ENCODE measurements around the gene BEX4. TPM values are rescaled to one million over a fixed set of nuclear protein-coding genes. Genes with fewer than 3 reads are reported as not detected.

BEX4 gene
- total and polyA plus RNA-seq, 2 of the 4 experiments (the other 2 are of a cell fraction), result 0.54 to 6.8 TPM

DNA sequence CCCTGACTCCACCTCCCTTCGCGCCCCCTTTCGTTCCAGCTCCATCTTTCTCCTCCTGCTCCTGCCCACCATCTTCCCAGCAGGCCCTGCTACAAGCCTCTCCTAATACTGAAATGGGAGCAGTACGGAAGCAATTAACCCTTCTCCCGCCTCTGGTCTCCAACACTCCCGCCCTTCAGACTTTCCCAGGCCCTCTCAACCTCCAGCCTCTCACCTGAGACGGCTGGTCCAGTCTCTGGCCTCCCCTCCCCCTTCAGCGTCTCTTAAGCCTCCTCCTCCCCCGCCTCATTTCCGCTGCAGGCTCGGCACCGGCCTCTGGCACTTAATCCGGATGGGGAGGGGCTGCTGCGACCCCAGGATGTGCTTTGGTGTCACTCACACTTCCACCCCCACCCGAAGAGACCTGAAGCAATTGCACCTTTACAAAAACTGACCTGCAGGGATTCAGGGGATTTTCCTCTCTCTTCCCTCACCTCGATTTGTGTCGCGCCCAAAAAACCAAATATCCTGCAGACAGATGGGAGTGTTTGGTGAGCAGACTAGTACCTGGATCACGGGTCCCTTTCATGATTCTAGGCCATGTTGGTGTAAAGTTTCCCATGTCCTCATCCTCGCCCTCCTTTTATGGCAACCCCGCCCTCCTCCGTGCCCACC is 39.4 kb downstream of the BEX4 start:
- Histone ChIP-seq H2BK5ac (ENCODE audit: low read depth, low read length, poor library complexity, severe bottlenecking) (peak overlapping the region; percentile 73), H2BK20ac (ENCODE audit: low read depth, low read length) (no peak overlapping the region), H4K8ac (ENCODE audit: low read depth in 2 of 2, low read length in 2 of 2) (peak overlapping the region; percentile 80 to 91), H4K20me1 (ENCODE audit: insufficient read depth, low read length) (peaks cover 4% of the 10 kb centered on the region; the same call in 1 of the 2 replicates), H3K36me3 (ENCODE audit: control insufficient read depth, insufficient read depth, low read length) (peaks cover 2% of the 10 kb centered on the region; the same call in 1 of the 2 replicates), H3K9me1 (ENCODE audit: insufficient read depth, low read length) (no peaks in the 10 kb centered on the region), H3K9ac (ENCODE audit: low read depth, low read length) (peak overlapping the region; percentile 87), H2AK5ac (ENCODE audit: low read depth, low read length) (peak overlapping the region; percentile 70; the same call in 1 of the 2 replicates), H3K27me3 (ENCODE audit: control insufficient read depth, insufficient read depth, low read length) (peaks cover 9% of the 10 kb centered on the region), H3K23ac (ENCODE audit: low read depth, low read length) (peak overlapping the region; percentile 8; the same call in 1 of the 2 replicates), H2AFZ (replicated peaks; ENCODE audit: low read length, poor library complexity) (peak overlapping the region; percentile 90), H3K4me2 (ENCODE audit: low read depth, low read length) (peak overlapping the region; percentile 91), H3K27ac (ENCODE audit: insufficient read depth, low read length) (peak overlapping the region; percentile 89), H2BK15ac (ENCODE audit: low read depth, low read length) (no peak overlapping the region), H3K9me3 (ENCODE audit: control insufficient read depth, insufficient read depth, low read length) (no peaks in the 10 kb centered on the region), H3K4ac (ENCODE audit: low read depth, low read length) (peak overlapping the region; percentile 84), H3K79me1 (ENCODE audit: low read depth in 1 of 2, low read length in 2 of 2) (peaks cover 0 to 17% of the 10 kb centered on the region in 2 experiments; a peak in 3 of 4 replicates), H2AK9ac (replicated peaks; ENCODE audit: low read depth, low read length, poor library complexity) (peak overlapping the region; percentile 90), H3K14ac (replicated peaks; ENCODE audit: low read depth, low read length) (peak overlapping the region; percentile 53), H4K91ac (ENCODE audit: insufficient read depth, low read depth, low read length) (peak overlapping the region; percentile 48), H3K56ac (ENCODE audit: extremely low read depth, insufficient read depth, low read length) (peak overlapping the region; percentile 87), H2BK120ac (ENCODE audit: low read depth, low read length) (no peak overlapping the region), H3K4me1 (ENCODE audit: control insufficient read depth, insufficient read depth, low read length) (no peaks in the 10 kb centered on the region), H3K18ac (ENCODE audit: low read depth, low read length) (peak overlapping the region; percentile 74), H4K5ac (ENCODE audit: low read depth, low read length) (peak overlapping the region; percentile 90), H3K4me3 (ENCODE audit: insufficient read depth, low read depth, low read length) (peak overlapping the region; percentile 94)
- dilution Hi-C loops (cut with HindIII; ENCODE audit: low sequenced_read_pairs, unreplicated experiment), result no loop called here
- intact Hi-C loops (cut with micrococcal nuclease), result loop anchor here (1.0 kb wide), 1 partner anchor 210 kb away; no protein-coding TSS in a partner anchor
- in situ Hi-C loops (cut with MboI; ENCODE audit: low sequenced_read_pairs), result no loop called here
- TF ChIP-seq BHLHE40 (IDR thresholded peaks at IDR 0.05; ENCODE audit: low read depth, low read length) (no peak), MAZ (IDR thresholded peaks at IDR 0.05; ENCODE audit: borderline replicate concordance, low read depth, low read length) (0 out of 2 replicates have a peak, but pooled peaks have one; percentile 14)
- 0% methylated on average over 2 of the region's 22 CpGs; no CpG with 5 or more reads in 1 of the 2 experiments for WGBS, 2 experiments (ENCODE audit: extremely low coverage in 2 of 2, insufficient read length in 1 of 2)
- ChIA-PET CTCF (interaction anchor here (1.6 kb wide), 1 partner anchor 14 kb away, joined by 3 read pairs; no protein-coding TSS in a partner anchor), POLR2A (ENCODE audit: unreplicated experiment) (no interaction called here)
- peak; percentile 23 for DNase-seq
- no TSS peak for BruUV-seq (replicated peaks)
- ATAC-seq (ENCODE audit: low read depth), result peak; percentile 73
